ENCODE results near the gene CUBN. TPM values are rescaled to one million over a fixed set of nuclear protein-coding genes. Genes with fewer than 3 reads are reported as not detected.

Gene CUBN
- total and polyA plus RNA-seq, 2 of the 13 experiments (the other 11 are each of a cell fraction or from before 2014, with no cell fraction given) = 0.27 to 0.32 TPM

DNA sequence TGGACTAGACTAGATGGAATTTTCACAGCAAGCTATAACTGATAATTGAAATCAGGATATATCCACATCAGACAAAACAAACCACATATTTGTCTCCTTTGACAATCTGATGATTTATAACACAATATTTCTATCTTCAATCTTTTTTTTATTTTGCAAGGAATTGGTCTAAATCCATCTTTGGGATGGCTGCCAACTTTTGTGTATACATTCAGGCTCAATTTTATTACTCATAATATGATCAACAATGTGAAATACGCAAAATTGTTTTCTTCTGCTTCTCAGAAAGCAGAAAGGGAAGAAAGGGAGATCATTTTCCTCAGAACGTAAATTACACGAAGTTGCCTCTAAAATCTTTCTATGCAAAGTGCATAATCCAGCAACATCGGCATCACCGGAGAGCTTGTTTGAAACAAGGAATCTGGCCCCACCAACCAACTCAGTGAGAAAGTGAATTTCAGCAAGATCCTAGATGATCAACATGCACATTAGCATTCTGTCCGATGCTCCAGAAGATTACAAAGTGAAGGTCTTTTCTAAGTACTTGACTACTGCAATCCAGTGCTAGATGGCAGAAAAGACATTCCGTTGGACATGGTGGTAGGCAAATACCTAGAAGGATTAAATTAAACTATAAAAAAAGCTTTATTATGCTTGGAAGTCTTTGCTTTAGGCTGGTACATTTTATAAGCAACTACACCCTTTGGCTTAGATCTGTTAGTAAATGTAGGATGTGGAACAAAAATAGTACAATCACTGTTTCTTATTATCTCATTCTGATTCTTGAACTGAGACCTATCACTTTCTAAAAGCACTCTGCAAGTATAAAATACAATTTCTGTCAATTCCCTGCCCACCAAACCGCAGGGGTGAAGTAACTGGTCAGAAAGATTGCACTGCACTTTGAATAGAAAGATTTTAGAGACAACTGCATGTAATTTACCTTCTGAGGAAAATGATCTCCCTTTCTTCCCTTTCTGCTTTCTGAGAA is 186.0 kb downstream of the CUBN start:
- Histone ChIP-seq H3K4me3 (replicated peaks in 1 of 3; ENCODE audit: insufficient read depth in 1 of 3, low read depth in 2 of 3, low read length in 3 of 3) (no peak overlapping the region), H4K20me1 (ENCODE audit: insufficient read depth, low read length) (no peaks in the 10 kb centered on the region), H3K4me1 (ENCODE audit: insufficient read depth, low read length) (no peaks in the 10 kb centered on the region), H3K9ac (ENCODE audit: insufficient read depth, low read depth, low read length) (no peak overlapping the region), H3K27me3 (ENCODE audit: control insufficient read depth in 1 of 2, insufficient read depth in 2 of 2, low read length in 2 of 2) (no peaks in the 10 kb centered on the region), H3K9me3 (ENCODE audit: low read length) (no peaks in the 10 kb centered on the region), H2AFZ (ENCODE audit: low read length) (no peak overlapping the region), H3K4me2 (ENCODE audit: low read depth, low read length) (no peak overlapping the region), H3K79me2 (ENCODE audit: insufficient read depth, low read length) (no peaks in the 10 kb centered on the region), H3K36me3 (replicated peaks in 1 of 2; ENCODE audit: control insufficient read depth in 1 of 2, insufficient read depth in 2 of 2, low read length in 2 of 2) (no peaks in the 10 kb centered on the region), H3K27ac (ENCODE audit: extremely low read length, insufficient read depth, low read length) (no peak overlapping the region)
- ATAC-seq = no peak
- ChIA-PET POLR2A (no interaction called here), CTCF (ENCODE audit: low intra/inter-chr PET ratio, low total read pairs) (no interaction called here)
- BruUV-seq (replicated peaks) = no TSS peak
- in situ Hi-C loops (cut with HindIII; ENCODE audit: extremely low pct_ligation_motif_present, low pct_unique_long_range_greater_than_20kb) (no loop called here), intact Hi-C loops (cut with micrococcal nuclease; ENCODE audit: unreplicated experiment) (no loop called here)
- TF ChIP-seq BHLHE40 (IDR thresholded peaks at IDR 0.05; ENCODE audit: low read length) = no peak
- TF ChIP-seq ZMYM3 (CRISPR knock-in tag; IDR thresholded peaks at IDR 0.05) = no peak
- TF ChIP-seq ZNF276 (CRISPR knock-in tag; IDR thresholded peaks at IDR 0.05; ENCODE audit: low read depth) = no peak
- TF ChIP-seq, protein P1, sequence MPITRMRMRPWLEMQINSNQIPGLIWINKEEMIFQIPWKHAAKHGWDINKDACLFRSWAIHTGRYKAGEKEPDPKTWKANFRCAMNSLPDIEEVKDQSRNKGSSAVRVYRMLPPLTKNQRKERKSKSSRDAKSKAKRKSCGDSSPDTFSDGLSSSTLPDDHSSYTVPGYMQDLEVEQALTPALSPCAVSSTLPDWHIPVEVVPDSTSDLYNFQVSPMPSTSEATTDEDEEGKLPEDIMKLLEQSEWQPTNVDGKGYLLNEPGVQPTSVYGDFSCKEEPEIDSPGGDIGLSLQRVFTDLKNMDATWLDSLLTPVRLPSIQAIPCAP (CRISPR knock-in tag; IDR thresholded peaks at IDR 0.05; ENCODE audit: low read depth) = no peak
- no peak for TF ChIP-seq TGIF2 (CRISPR knock-in tag; IDR thresholded peaks at IDR 0.05)
- DNase-seq (ENCODE audit: low spot score) = no peak
- no peak for FAIRE-seq
- WGBS (ENCODE audit: low lambda C conversion rate) = 57% methylated on average over 8 of the region's 8 CpGs
